ENCODE data around the gene SPATA18. TPM values are rescaled to one million over a fixed set of nuclear protein-coding genes. Genes with fewer than 3 reads are reported as not detected.

Gene SPATA18, protein sequence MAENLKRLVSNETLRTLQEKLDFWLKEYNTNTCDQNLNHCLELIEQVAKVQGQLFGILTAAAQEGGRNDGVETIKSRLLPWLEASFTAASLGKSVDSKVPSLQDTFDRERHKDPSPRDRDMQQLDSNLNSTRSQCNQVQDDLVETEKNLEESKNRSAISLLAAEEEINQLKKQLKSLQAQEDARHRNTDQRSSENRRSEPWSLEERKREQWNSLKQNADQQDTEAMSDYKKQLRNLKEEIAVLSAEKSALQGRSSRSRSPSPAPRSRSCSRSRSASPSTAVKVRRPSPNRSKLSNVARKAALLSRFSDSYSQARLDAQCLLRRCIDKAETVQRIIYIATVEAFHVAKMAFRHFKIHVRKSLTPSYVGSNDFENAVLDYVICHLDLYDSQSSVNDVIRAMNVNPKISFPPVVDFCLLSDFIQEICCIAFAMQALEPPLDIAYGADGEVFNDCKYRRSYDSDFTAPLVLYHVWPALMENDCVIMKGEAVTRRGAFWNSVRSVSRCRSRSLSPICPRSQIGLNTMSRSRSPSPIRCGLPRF
- 11.7 TPM for polyA plus RNA-seq (2013, experiment 1 of 2)
- 11.5 TPM for polyA plus RNA-seq (2013, experiment 2 of 2)

GRCh38 chr4:52051213-52051614 lies at the start of gene SPATA18:
Gene SPATA18 (plus strand): TSS chr4:52051304. CDS start chr4:52051705, 401 bp downstream.
- peak; percentile 37 for DNase-seq
- peak within 1 kb of the TSS in 1 of 2 experiments; percentile 92 for H3K14ac ChIP-seq (ENCODE audit: low read length in 2 of 2)
- H2AFZ ChIP-seq (ENCODE audit: low read depth, low read length) = peak within 1 kb of the TSS; percentile 88
- peak within 1 kb of the TSS; percentile 83 for H2BK15ac ChIP-seq (ENCODE audit: low read depth, poor library complexity, severe bottlenecking)
- H4K91ac ChIP-seq (ENCODE audit: low read length) = peak within 1 kb of the TSS; percentile 92
- H3K36me3 ChIP-seq (ENCODE audit: control insufficient read depth in 1 of 2, insufficient read depth in 2 of 2, low read depth in 1 of 2, low read length in 2 of 2) = peaks cover 0 to 14% of the 10 kb centered on the region in 2 experiments
- peak within 1 kb of the TSS; percentile 16 for H4K8ac ChIP-seq (ENCODE audit: low read length)
- peak within 1 kb of the TSS in 1 of 2 experiments; percentile 97 for H3K23ac ChIP-seq (ENCODE audit: low read length in 2 of 2)
- peaks cover 0 to 3% of the 10 kb centered on the region in 2 experiments for H3K27me3 ChIP-seq (ENCODE audit: control insufficient read depth in 1 of 2, insufficient read depth in 1 of 2, low read length in 2 of 2)
- no peaks in the 10 kb centered on the region for H3K9me3 ChIP-seq (ENCODE audit: control insufficient read depth, low read length)
- peak within 1 kb of the TSS; percentile 98 for H3K27ac ChIP-seq (ENCODE audit: low read length, poor library complexity, severe bottlenecking)
- H3K4ac ChIP-seq (ENCODE audit: low read depth in 1 of 2, low read length in 2 of 2) = peak within 1 kb of the TSS; percentile 88 to 99
- peak within 1 kb of the TSS; percentile 59 to 97 for H2BK12ac ChIP-seq (ENCODE audit: low read length in 2 of 2)
- H2AK5ac ChIP-seq (ENCODE audit: low read length, severe bottlenecking) = no peak within 1 kb of the TSS
- peak within 1 kb of the TSS; percentile 78 to 96 for H3K18ac ChIP-seq (ENCODE audit: low read depth in 1 of 2, low read length in 2 of 2)
- peak within 1 kb of the TSS; percentile 86 for H2BK5ac ChIP-seq (ENCODE audit: low read depth, low read length, poor library complexity, severe bottlenecking)
- H3K4me1 ChIP-seq (ENCODE audit: control insufficient read depth, insufficient read depth, low read depth, low read length) = peaks cover 4% of the 10 kb centered on the region
- H3K9ac ChIP-seq (ENCODE audit: low read length) = peak within 1 kb of the TSS; percentile 94
- H3K4me3 ChIP-seq (ENCODE audit: insufficient read depth in 1 of 2, low read depth in 1 of 2, low read length in 2 of 2) = peak within 1 kb of the TSS; percentile 76 to 86
- WGBS = 2% methylated on average over 37 of the region's 44 CpGs
- H2BK120ac ChIP-seq (ENCODE audit: low read depth, low read length) = peak within 1 kb of the TSS; percentile 71
- peaks cover 13% of the 10 kb centered on the region for H3K79me1 ChIP-seq (replicated peaks; ENCODE audit: low read length, poor library complexity, severe bottlenecking)
- H3K4me2 ChIP-seq (ENCODE audit: low read length, poor library complexity, severe bottlenecking) = peak within 1 kb of the TSS; percentile 89

DNA sequence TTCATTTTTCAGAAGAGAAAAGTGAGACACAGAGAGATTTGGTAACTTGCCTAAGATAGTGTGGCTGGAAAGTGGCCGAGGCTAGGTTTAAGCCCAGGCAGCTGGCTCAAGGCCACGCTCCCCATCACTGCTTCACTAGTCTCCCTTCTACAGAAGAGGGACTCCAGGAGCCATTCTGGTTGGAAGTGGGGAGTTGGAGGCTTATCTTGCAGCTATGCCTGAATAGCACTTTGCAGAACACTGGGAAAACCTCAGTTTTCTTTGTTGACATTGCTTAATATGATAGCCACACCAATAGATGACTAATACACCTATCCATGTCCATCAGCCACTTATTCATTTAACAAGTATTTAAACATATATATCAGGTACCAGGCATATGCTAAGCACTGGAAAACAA lies 49.5 kb upstream of the SPATA18 start:
- DNase-seq = no peak
- Histone ChIP-seq H3K9ac (ENCODE audit: low read length) (no peak overlapping the region), H3K14ac (ENCODE audit: low read length in 2 of 2) (no peak overlapping the region), H3K79me1 (replicated peaks; ENCODE audit: low read length, poor library complexity, severe bottlenecking) (no peaks in the 10 kb centered on the region), H3K27me3 (ENCODE audit: control insufficient read depth in 1 of 2, insufficient read depth in 1 of 2, low read length in 2 of 2) (no peaks in the 10 kb centered on the region), H3K4me1 (ENCODE audit: control insufficient read depth, insufficient read depth, low read depth, low read length) (peaks cover 7% of the 10 kb centered on the region), H3K4me3 (ENCODE audit: insufficient read depth in 1 of 2, low read depth in 1 of 2, low read length in 2 of 2) (no peak overlapping the region), H3K4me2 (ENCODE audit: low read length, poor library complexity, severe bottlenecking) (no peak overlapping the region), H2AFZ (ENCODE audit: low read depth, low read length) (no peak overlapping the region), H2BK5ac (ENCODE audit: low read depth, low read length, poor library complexity, severe bottlenecking) (no peak overlapping the region), H4K91ac (ENCODE audit: low read length) (no peak overlapping the region), H2BK15ac (ENCODE audit: low read depth, poor library complexity, severe bottlenecking) (no peak overlapping the region), H3K36me3 (ENCODE audit: control insufficient read depth in 1 of 2, insufficient read depth in 2 of 2, low read depth in 1 of 2, low read length in 2 of 2) (peaks cover 0 to 25% of the 10 kb centered on the region in 2 experiments), H4K8ac (ENCODE audit: low read length) (no peak overlapping the region), H3K18ac (ENCODE audit: low read depth in 1 of 2, low read length in 2 of 2) (no peak overlapping the region), H2AK5ac (ENCODE audit: low read length, severe bottlenecking) (no peak overlapping the region), H3K23ac (ENCODE audit: low read length in 2 of 2) (no peak overlapping the region), H3K9me3 (ENCODE audit: control insufficient read depth, low read length) (no peaks in the 10 kb centered on the region), H2BK120ac (ENCODE audit: low read depth, low read length) (no peak overlapping the region), H2BK12ac (ENCODE audit: low read length in 2 of 2) (no peak overlapping the region), H3K4ac (ENCODE audit: low read depth in 1 of 2, low read length in 2 of 2) (no peak overlapping the region), H3K27ac (ENCODE audit: low read length, poor library complexity, severe bottlenecking) (no peak overlapping the region)
- 67% methylated on average over 1 of the region's 2 CpGs for WGBS

- Histone ChIP-seq H3K27ac (ENCODE audit: low read length, poor library complexity, severe bottlenecking) (no peak overlapping the region), H2BK12ac (ENCODE audit: low read length in 2 of 2) (no peak overlapping the region), H4K91ac (ENCODE audit: low read length) (no peak overlapping the region), H3K36me3 (ENCODE audit: control insufficient read depth in 1 of 2, insufficient read depth in 2 of 2, low read depth in 1 of 2, low read length in 2 of 2) (peaks cover 0 to 33% of the 10 kb centered on the region in 2 experiments), H3K4ac (ENCODE audit: low read depth in 1 of 2, low read length in 2 of 2) (no peak overlapping the region), H2AK5ac (ENCODE audit: low read length, severe bottlenecking) (no peak overlapping the region), H2BK15ac (ENCODE audit: low read depth, poor library complexity, severe bottlenecking) (no peak overlapping the region), H2BK5ac (ENCODE audit: low read depth, low read length, poor library complexity, severe bottlenecking) (no peak overlapping the region), H2AFZ (ENCODE audit: low read depth, low read length) (no peak overlapping the region), H3K4me2 (ENCODE audit: low read length, poor library complexity, severe bottlenecking) (no peak overlapping the region), H3K9ac (ENCODE audit: low read length) (no peak overlapping the region), H3K18ac (ENCODE audit: low read depth in 1 of 2, low read length in 2 of 2) (no peak overlapping the region), H2BK120ac (ENCODE audit: low read depth, low read length) (no peak overlapping the region), H3K14ac (ENCODE audit: low read length in 2 of 2) (no peak overlapping the region), H3K79me1 (replicated peaks; ENCODE audit: low read length, poor library complexity, severe bottlenecking) (no peaks in the 10 kb centered on the region), H4K8ac (ENCODE audit: low read length) (no peak overlapping the region), H3K9me3 (ENCODE audit: control insufficient read depth, low read length) (peaks cover 4% of the 10 kb centered on the region), H3K4me1 (ENCODE audit: control insufficient read depth, insufficient read depth, low read depth, low read length) (peaks cover 3% of the 10 kb centered on the region), H3K23ac (ENCODE audit: low read length in 2 of 2) (no peak overlapping the region), H3K4me3 (ENCODE audit: insufficient read depth in 1 of 2, low read depth in 1 of 2, low read length in 2 of 2) (no peak overlapping the region), H3K27me3 (ENCODE audit: control insufficient read depth in 1 of 2, insufficient read depth in 1 of 2, low read length in 2 of 2) (no peaks in the 10 kb centered on the region)
- no peak for DNase-seq
These were observed 46.7 kb upstream of the SPATA18 start for GRCh38 chr4:52004414-52004813.

GRCh38 chr4:52005604-52006273 lies 45.4 kb upstream of the SPATA18 start:
- Histone ChIP-seq H2BK5ac (ENCODE audit: low read depth, low read length, poor library complexity, severe bottlenecking) (no peak overlapping the region), H3K4me3 (ENCODE audit: insufficient read depth in 1 of 2, low read depth in 1 of 2, low read length in 2 of 2) (no peak overlapping the region), H2AK5ac (ENCODE audit: low read length, severe bottlenecking) (no peak overlapping the region), H3K4me2 (ENCODE audit: low read length, poor library complexity, severe bottlenecking) (no peak overlapping the region), H2BK12ac (ENCODE audit: low read length in 2 of 2) (no peak overlapping the region), H2BK120ac (ENCODE audit: low read depth, low read length) (no peak overlapping the region), H3K9me3 (ENCODE audit: control insufficient read depth, low read length) (peaks cover 6% of the 10 kb centered on the region), H3K23ac (ENCODE audit: low read length in 2 of 2) (no peak overlapping the region), H3K14ac (ENCODE audit: low read length in 2 of 2) (no peak overlapping the region), H2BK15ac (ENCODE audit: low read depth, poor library complexity, severe bottlenecking) (no peak overlapping the region), H3K79me1 (replicated peaks; ENCODE audit: low read length, poor library complexity, severe bottlenecking) (no peaks in the 10 kb centered on the region), H3K27ac (ENCODE audit: low read length, poor library complexity, severe bottlenecking) (no peak overlapping the region), H2AFZ (ENCODE audit: low read depth, low read length) (no peak overlapping the region), H3K4ac (ENCODE audit: low read depth in 1 of 2, low read length in 2 of 2) (no peak overlapping the region), H3K4me1 (ENCODE audit: control insufficient read depth, insufficient read depth, low read depth, low read length) (peaks cover 3% of the 10 kb centered on the region), H4K91ac (ENCODE audit: low read length) (no peak overlapping the region), H4K8ac (ENCODE audit: low read length) (no peak overlapping the region), H3K18ac (ENCODE audit: low read depth in 1 of 2, low read length in 2 of 2) (no peak overlapping the region), H3K9ac (ENCODE audit: low read length) (no peak overlapping the region), H3K36me3 (ENCODE audit: control insufficient read depth in 1 of 2, insufficient read depth in 2 of 2, low read depth in 1 of 2, low read length in 2 of 2) (peaks cover 0 to 34% of the 10 kb centered on the region in 2 experiments), H3K27me3 (ENCODE audit: control insufficient read depth in 1 of 2, insufficient read depth in 1 of 2, low read length in 2 of 2) (no peaks in the 10 kb centered on the region)
- no peak for DNase-seq
- no CpG with 5 or more reads among the region's 2 CpGs for WGBS

Data from mesenchymal stem cell (in vitro differentiated cells and primary cell).